K562 (cell line): ENCODE measurements around the gene SEPTIN8. TPM values are rescaled to one million over a fixed set of nuclear protein-coding genes. Genes with fewer than 3 reads are reported as not detected.
A peak's percentile ranks its signal among the peaks of the same experiment; 100 is the strongest.

Experiments used
- ATAC-seq: fragments of 200-7000 bp; cut with Tn5 transposase; 3 replicates; pipeline ENCODE4 v1.9.1; 2020; ENCODE audit warnings: moderate library complexity
- BruUV-seq: library from RNA; stranded (reverse); fragments of 400-500 nt; replicated peaks from 2 replicates; lab custom pipeline; 2021; lab: Mats Ljungman, UMichigan
- CTCF ChIA-PET: fragments of 300-600 bp; formaldehyde crosslinking; extraction: SDS; loops from one replicate; lab custom pipeline; 2021; ENCODE audit warnings: low intra/inter-chr PET ratio; lab: Yijun Ruan, JAX
- POLR2A ChIA-PET: fragments of 300-600, 350-650 bp; sonication (Branson Sonifier 250); formaldehyde crosslinking; extraction: SDS; loops from one replicate; lab custom pipeline; 2021; ENCODE audit warnings: antibody characterized with exemption, inconsistent platforms; lab: Yijun Ruan, JAX
- DNase-seq, 4 experiments: peaks; one replicate each; pipeline versions ENCODE4 v3.0.0 to v3.0.0-alpha.2; 2011 to 2018; ENCODE audit warnings: low spot score in 3 of 4, mixed read lengths in 3 of 4; ENCODE audit errors: extremely low read depth in 1 of 4
- FAIRE-seq: peaks from 2 replicates; lab custom pipeline; 2011; peaks lifted over from hg19 to GRCh38; lab: Jason Lieb, UNC
- H2AFZ ChIP-seq: 2 replicates; pipeline ENCODE4 v1.6.0; 2011; ENCODE audit warnings: low read depth, low read length, control low read depth, inconsistent platforms
- H3K27ac ChIP-seq: fragments of 200-600 bp; 3 replicates; pipeline ENCODE4 v1.8.0; 2011; ENCODE audit warnings: low read depth, mild to moderate bottlenecking, control low read depth, inconsistent platforms, low read length, moderate library complexity, mixed read lengths; ENCODE audit errors: extremely low read depth
- H3K27me3 ChIP-seq, 2 experiments: fragments of 300-600 bp in 1 of 2; 2 replicates in 1 of 2; 3 replicates in 1 of 2; pipeline versions ENCODE4 v1.6.0 to v1.8.0; 2011; ENCODE audit warnings: inconsistent platforms in 2 of 2, low read length in 2 of 2, mild to moderate bottlenecking in 1 of 2, mixed read lengths in 1 of 2, moderate library complexity in 1 of 2; ENCODE audit not compliant: control insufficient read depth in 2 of 2, insufficient read depth in 2 of 2
- H3K36me3 ChIP-seq: fragments of 300-600 bp; 3 replicates; pipeline ENCODE4 v1.8.0; 2011; ENCODE audit warnings: mild to moderate bottlenecking, low read length, inconsistent platforms; ENCODE audit not compliant: control insufficient read depth, insufficient read depth
- H3K4me1 ChIP-seq, 2 experiments: fragments of 200-600 bp in 1 of 2; replicated peaks in 1 of 2; 2 replicates in 1 of 2; 3 replicates in 1 of 2; pipeline versions ENCODE4 v1.5.1 to v1.8.0; 2011; ENCODE audit warnings: inconsistent platforms in 2 of 2, low read length in 2 of 2, mild to moderate bottlenecking in 1 of 2, mixed read lengths in 1 of 2, moderate library complexity in 1 of 2; ENCODE audit not compliant: control insufficient read depth in 2 of 2, insufficient read depth in 2 of 2
- H3K4me2 ChIP-seq: 2 replicates; pipeline ENCODE4 v1.6.1; 2011; ENCODE audit warnings: low read length, control low read depth, inconsistent platforms, mixed read lengths; ENCODE audit not compliant: insufficient read depth
- H3K4me3 ChIP-seq: fragments of 200-600 bp; sonication (generic), shearing (Covaris generic); 2 replicates; pipeline ENCODE4 v1.5.1; 2016; ENCODE audit warnings: control low read depth, inconsistent platforms
- H3K79me2 ChIP-seq: fragments of 200-600 bp; 3 replicates; pipeline ENCODE4 v1.8.0; 2011; ENCODE audit warnings: low read length, inconsistent platforms; ENCODE audit not compliant: control insufficient read depth, insufficient read depth
- H3K9ac ChIP-seq, 2 experiments: 2 replicates each; pipeline versions ENCODE4 v1.6.0 to v1.6.1; 2011; ENCODE audit warnings: low read depth in 2 of 2, low read length in 2 of 2, control low read depth in 1 of 2, inconsistent platforms in 1 of 2, mild to moderate bottlenecking in 1 of 2, mixed read lengths in 1 of 2; ENCODE audit not compliant: insufficient read depth in 1 of 2
- H3K9me1 ChIP-seq: one replicate; pipeline ENCODE4 v1.6.0; 2011; ENCODE audit warnings: inconsistent platforms, mild to moderate bottlenecking, low read length, moderate library complexity; ENCODE audit not compliant: control insufficient read depth, insufficient read depth
- H3K9me3 ChIP-seq: replicated peaks from 2 replicates; pipeline ENCODE4 v1.5.1; 2011; ENCODE audit warnings: low read depth, low read length, inconsistent platforms; ENCODE audit not compliant: control insufficient read depth, insufficient read depth
- H4K20me1 ChIP-seq: replicated peaks from 2 replicates; pipeline ENCODE4 v1.6.1; 2011; ENCODE audit warnings: low read length, inconsistent platforms, mixed read lengths; ENCODE audit not compliant: control insufficient read depth, insufficient read depth
- BACH1 ChIP-seq: fragments of 200-800 bp; sonication (Bioruptor generic); IDR thresholded peaks from 2 replicates; pipeline ENCODE4 v1.6.1; 2016; ENCODE audit warnings: missing genetic modification characterization, missing compliant biosample characterization
- CHAMP1 ChIP-seq: fragments of 450-650 bp; IDR thresholded peaks from 2 replicates; pipeline ENCODE4 v1.6.1; 2016; ENCODE audit warnings: mild to moderate bottlenecking
- FOS ChIP-seq: IDR thresholded peaks from 3 replicates; pipeline ENCODE4 v1.6.1; 2011; ENCODE audit not compliant: insufficient read length; ENCODE audit errors: extremely low read depth
- GTF2F1 ChIP-seq: IDR thresholded peaks from 2 replicates; pipeline ENCODE4 v1.6.1; 2011; ENCODE audit warnings: low read depth, low read length, improper control_type of control experiment
- IRF2 ChIP-seq: sonication (generic); formaldehyde crosslinking; IDR thresholded peaks from 2 replicates; pipeline ENCODE4 v1.8.1; 2022; ENCODE audit warnings: mild to moderate bottlenecking, missing genetic modification reagents
- JUN ChIP-seq, 2 experiments: sonication (generic) in 1 of 2; formaldehyde crosslinking in 1 of 2; IDR thresholded peaks; 2 replicates each; pipeline versions ENCODE4 v1.6.1 to v1.8.0; 2012 to 2022; ENCODE audit warnings: borderline replicate concordance in 2 of 2, mild to moderate bottlenecking in 2 of 2, improper control_type of control experiment in 1 of 2, low read depth in 1 of 2, low read length in 1 of 2, missing genetic modification reagents in 1 of 2
- MAFK ChIP-seq: IDR thresholded peaks from 2 replicates; pipeline ENCODE4 v1.6.1; 2011; ENCODE audit warnings: low read length, improper control_type of control experiment
- MCM7 ChIP-seq, 2 experiments: fragments of 450-650 bp; IDR thresholded peaks; 2 replicates each; pipeline ENCODE4 v1.6.1; 2016 to 2018
- MTA2 ChIP-seq: fragments of 450-650 bp; IDR thresholded peaks from 2 replicates; pipeline ENCODE4 v1.6.1; 2016; ENCODE audit warnings: low read depth
- POLR2G ChIP-seq: fragments of 200-400 bp; formaldehyde crosslinking; IDR thresholded peaks from 2 replicates; pipeline ENCODE4 v1.6.1; 2017; ENCODE audit warnings: low read depth, mild to moderate bottlenecking, antibody characterized with exemption, low read length, moderate library complexity
- RBM22 ChIP-seq: fragments of 200-400 bp; formaldehyde crosslinking; IDR thresholded peaks from 2 replicates; pipeline ENCODE4 v1.6.1; 2018; ENCODE audit warnings: low read length, low read depth; ENCODE audit not compliant: poor library complexity, severe bottlenecking
- TAF7 ChIP-seq: fragments of 450-650 bp; IDR thresholded peaks from 2 replicates; pipeline ENCODE4 v1.6.1; 2016; ENCODE audit warnings: missing genetic modification characterization, missing compliant biosample characterization
- ZNF197 ChIP-seq: fragments of 200-800 bp; sonication (Bioruptor generic); IDR thresholded peaks from 2 replicates; pipeline ENCODE4 v1.6.1; 2016; ENCODE audit warnings: low read depth, missing genetic modification characterization, missing compliant biosample characterization
- WGBS: fragments of 100-300 bp; shearing (Covaris generic); methylation state at CpG from one replicate; pipeline ENCODE4 v1.1.6; 2016; ENCODE audit warnings: low coverage, mixed read lengths; ENCODE audit not compliant: insufficient coverage; ENCODE audit errors: missing lambda C conversion rate; 5-methylcytosine and 5-hydroxymethylcytosine counted together
- in situ Hi-C: fragments of 300-500 bp; cut with MboI; formaldehyde crosslinking; loops from 4 replicates; pipeline ENCODE4 v1.15.0; 2018; ENCODE audit warnings: inconsistent platforms, mixed read lengths
- intact Hi-C: fragments of 100-400 bp; cut with micrococcal nuclease; formaldehyde crosslinking; loops from 2 replicates; pipeline ENCODE4 v1.14.2; 2022
- polyA plus RNA-seq, 8 experiments: library from polyadenylated mRNA; depleted of rRNA in 4 of 8; stranded (reverse) in 5 of 8; unstranded in 3 of 8; fragments of >200 nt; fragmentation: Nextera tagmentation in 2 of 8; fragmentation: Illumina TruSeq in 1 of 8; extraction: Ambion mirVana in 2 of 8; extraction: Trizol in 1 of 8; gene quantifications; 2 replicates each; pipeline versions ENCODE4 v1.2.1 to v1.2.3, GENCODE V29; 2011 to 2014; ENCODE audit warnings: inconsistent platforms in 1 of 8, missing spikeins in 1 of 8
- total RNA-seq, 7 experiments: library from RNA; depleted of rRNA in 6 of 7; stranded (reverse); fragments of >200 nt in 6 of 7; fragmentation: Illumina TruSeq in 2 of 7; extraction: Trizol in 2 of 7; gene quantifications; 2 replicates each; pipeline versions ENCODE4 v1.2.1 to v1.2.3, GENCODE V29; 2011 to 2021; ENCODE audit warnings: low replicate concordance in 1 of 7

Gene SEPTIN8
- total and polyA plus RNA-seq, 9 of the 15 experiments (the other 6 are each of a cell fraction or from before 2014, with no cell fraction given): 19.3 to 142 (median 101) TPM

GRCh38 chr5:132760049-132760420 lies 17.0 kb downstream of the SEPTIN8 start:
- DNase-seq: no peak
- H3K27ac ChIP-seq: no peak overlapping the region
- FAIRE-seq: no peak
- H3K36me3 ChIP-seq: peaks cover 87% of the 10 kb centered on the region
- intact Hi-C loops: no loop called here
- TF ChIP-seq ZNF197: no peak
- no peak for TF ChIP-seq GTF2F1
- TF ChIP-seq MAFK: no peak
- TF ChIP-seq IRF2 (CRISPR knock-in tag): no peak
- TF ChIP-seq POLR2G: 0 out of 2 replicates have a peak, but pooled peaks have one; percentile 19
- TF ChIP-seq CHAMP1: no peak
- no peak for TF ChIP-seq BACH1 (tag)
- no peak for TF ChIP-seq JUN (IDR thresholded peaks at IDR 0.05; ENCODE audit: borderline replicate concordance, low read depth, low read length)
- TF ChIP-seq JUN (CRISPR knock-in tag; IDR thresholded peaks at IDR 0.05; ENCODE audit: borderline replicate concordance): no peak
- peak; percentile 4 for TF ChIP-seq RBM22
- no peak for TF ChIP-seq FOS
- no peak for TF ChIP-seq MTA2
- TF ChIP-seq TAF7 (tag): no peak
- no peak for TF ChIP-seq MCM7 (IDR thresholded peaks at IDR 0.05)
- TF ChIP-seq, all 486 proteins: peak for 2
- no peaks in the 10 kb centered on the region for H4K20me1 ChIP-seq
- H3K27me3 ChIP-seq: no peaks in the 10 kb centered on the region
- no TSS peak for BruUV-seq
- in situ Hi-C loops: no loop called here
- H3K9ac ChIP-seq: peak overlapping the region in 1 of 2 experiments; percentile 39; a peak in 1 of 4 replicates
- H3K9me3 ChIP-seq: no peaks in the 10 kb centered on the region
- H3K79me2 ChIP-seq: no peaks in the 10 kb centered on the region
- ChIA-PET CTCF (no interaction called here), POLR2A (interaction anchor here (0.7 to 1.7 kb wide), 3 partner anchors 10 to 69 kb away, joined by 3 to 5 read pairs (median 5); no protein-coding TSS in a partner anchor)
- H3K9me1 ChIP-seq: no peaks in the 10 kb centered on the region
- WGBS: 92% methylated on average over 10 of the region's 12 CpGs
- no peak overlapping the region for H3K4me3 ChIP-seq
- H3K4me1 ChIP-seq: peaks cover 0 to 3% of the 10 kb centered on the region in 2 experiments; a peak in 2 of 5 replicates
- no peak overlapping the region for H3K4me2 ChIP-seq
- H2AFZ ChIP-seq: no peak overlapping the region
- no peak for ATAC-seq
